COR-L47 (cell line): ENCODE data around the gene EMID1.
"Not testable (repeated sequence)": the region's sequence is repeated elsewhere in the genome, so short reads cannot be mapped to it uniquely, and the experiment has no call there.

Experiments
- DNase-seq: peaks from one replicate; lab custom pipeline; 2025; lab: John Stamatoyannopoulos, UW

EMID1 gene

GRCh38 chr22:29211466-29211865, 5.8 kb downstream of the EMID1 start:
- no peak for DNase-seq

GRCh38 chr22:29212743-29213142, 7.0 kb downstream of the EMID1 start:
- no peak for DNase-seq

GRCh38 chr22:29213493-29213892, 7.8 kb downstream of the EMID1 start:
- DNase-seq = no peak

- no peak for DNase-seq
These were observed 8.5 kb downstream of the EMID1 start for GRCh38 chr22:29214232-29214631.

- DNase-seq = no peak
These were observed 9.5 kb downstream of the EMID1 start for GRCh38 chr22:29215012-29215860.

- DNase-seq = no peak
These were observed 10.5 kb downstream of the EMID1 start for GRCh38 chr22:29216011-29216872.

- DNase-seq = no peak
These were observed 11.4 kb downstream of the EMID1 start for GRCh38 chr22:29216873-29217666.

- DNase-seq = no peak
These were observed 12.4 kb downstream of the EMID1 start for GRCh38 chr22:29217827-29218757.

GRCh38 chr22:29218758-29219408, 13.2 kb downstream of the EMID1 start:
- DNase-seq = no peak

- DNase-seq = not testable (repeated sequence)
These were observed 13.7 kb downstream of the EMID1 start for GRCh38 chr22:29219409-29219782.

GRCh38 chr22:29219881-29220670, 14.4 kb downstream of the EMID1 start:
- no peak for DNase-seq

- no peak for DNase-seq
These were observed 18.6 kb downstream of the EMID1 start for GRCh38 chr22:29224121-29224858.

GRCh38 chr22:29224859-29225410, 19.2 kb downstream of the EMID1 start:
- no peak for DNase-seq

- no peak for DNase-seq
These were observed 19.9 kb downstream of the EMID1 start for GRCh38 chr22:29225422-29226090.

GRCh38 chr22:29226351-29226981, 20.8 kb downstream of the EMID1 start:
- no peak for DNase-seq

- no peak for DNase-seq
These were observed 25.5 kb downstream of the EMID1 start for GRCh38 chr22:29230972-29231875.
